ENCODE data around the gene FBXO21.

Gene FBXO21, protein sequence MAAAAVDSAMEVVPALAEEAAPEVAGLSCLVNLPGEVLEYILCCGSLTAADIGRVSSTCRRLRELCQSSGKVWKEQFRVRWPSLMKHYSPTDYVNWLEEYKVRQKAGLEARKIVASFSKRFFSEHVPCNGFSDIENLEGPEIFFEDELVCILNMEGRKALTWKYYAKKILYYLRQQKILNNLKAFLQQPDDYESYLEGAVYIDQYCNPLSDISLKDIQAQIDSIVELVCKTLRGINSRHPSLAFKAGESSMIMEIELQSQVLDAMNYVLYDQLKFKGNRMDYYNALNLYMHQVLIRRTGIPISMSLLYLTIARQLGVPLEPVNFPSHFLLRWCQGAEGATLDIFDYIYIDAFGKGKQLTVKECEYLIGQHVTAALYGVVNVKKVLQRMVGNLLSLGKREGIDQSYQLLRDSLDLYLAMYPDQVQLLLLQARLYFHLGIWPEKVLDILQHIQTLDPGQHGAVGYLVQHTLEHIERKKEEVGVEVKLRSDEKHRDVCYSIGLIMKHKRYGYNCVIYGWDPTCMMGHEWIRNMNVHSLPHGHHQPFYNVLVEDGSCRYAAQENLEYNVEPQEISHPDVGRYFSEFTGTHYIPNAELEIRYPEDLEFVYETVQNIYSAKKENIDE
- total RNA-seq = 56.2 to 61.0 (median 59.3) reads per million in 3 donors

DNA sequence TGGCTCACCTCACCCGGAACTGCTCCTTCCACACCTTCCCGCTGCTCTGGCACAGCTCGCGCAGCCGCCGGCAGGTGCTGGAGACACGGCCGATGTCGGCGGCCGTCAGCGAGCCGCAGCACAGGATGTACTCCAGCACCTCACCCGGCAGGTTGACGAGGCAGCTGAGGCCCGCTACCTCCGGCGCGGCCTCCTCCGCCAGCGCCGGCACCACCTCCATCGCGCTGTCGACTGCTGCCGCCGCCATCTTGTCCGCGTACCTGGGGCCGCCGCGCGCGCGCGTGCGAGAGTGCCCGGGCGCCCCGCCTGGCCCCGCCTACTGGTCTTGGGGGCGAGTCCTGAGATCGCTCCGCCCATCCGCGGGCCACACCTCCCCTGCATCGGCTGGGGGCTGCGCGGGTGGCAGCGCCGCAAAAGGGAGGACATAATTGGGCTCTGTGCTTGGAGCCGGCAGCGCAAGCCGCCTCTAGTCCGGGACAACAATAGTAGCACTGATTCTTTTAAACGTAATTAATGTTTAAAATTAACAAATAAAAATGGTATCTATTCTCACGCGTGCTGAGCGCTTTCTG, at the start of gene FBXO21:
Gene FBXO21 (minus strand): TSS at position 261 of the 572 bp plus-strand sequence. CDS start 14 bp downstream, at position 247.
- peaks cover 16% of the 10 kb centered on the region for H3K4me1 ChIP-seq (ENCODE audit: control insufficient read depth, insufficient read depth, low read length, poor library complexity, severe bottlenecking)
- peak within 1 kb of the TSS; percentile 72 for H3K4me3 ChIP-seq (ENCODE audit: insufficient read depth, low read depth, low read length, poor library complexity, severe bottlenecking)
- no peaks in the 10 kb centered on the region for H3K9me3 ChIP-seq (ENCODE audit: control insufficient read depth, low read length)
- peaks cover under 1% of the 10 kb centered on the region for H3K36me3 ChIP-seq (ENCODE audit: control insufficient read depth, insufficient read depth, low read length)
- H3K27me3 ChIP-seq (replicated peaks; ENCODE audit: control insufficient read depth, insufficient read depth, low read length, poor library complexity, severe bottlenecking) = no peaks in the 10 kb centered on the region
- H3K27ac ChIP-seq (ENCODE audit: insufficient read depth, low read length, poor library complexity, severe bottlenecking) = peak within 1 kb of the TSS; percentile 75
- peak; percentile 86 to 90 (median 87) for DNase-seq

DNA sequence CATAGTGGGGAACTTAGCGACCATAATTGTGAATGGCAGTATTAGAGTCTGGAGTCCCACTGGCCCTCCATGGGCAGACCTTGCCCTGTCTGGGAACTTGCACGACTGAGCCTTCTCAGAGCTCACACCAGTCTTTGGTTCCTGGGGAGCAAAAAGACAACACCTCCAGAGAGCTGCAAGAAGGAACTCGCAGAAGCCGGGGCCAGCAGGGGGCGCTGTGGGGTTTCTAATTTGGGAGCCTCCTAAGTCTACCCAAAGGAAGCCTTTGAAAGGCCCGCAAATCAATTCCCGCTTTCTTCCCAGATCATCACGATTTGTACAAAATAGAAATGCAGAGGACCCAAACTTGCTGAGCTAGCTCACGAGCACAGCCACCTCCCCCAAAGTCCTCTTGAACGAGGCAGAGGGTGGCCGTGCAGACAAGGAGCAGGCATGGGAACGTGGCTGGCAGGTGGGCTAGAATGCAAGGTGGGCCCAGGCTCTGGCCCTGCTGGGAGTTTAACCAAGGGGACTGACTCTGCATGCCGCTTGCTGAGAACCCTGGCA, 46.3 kb upstream of the FBXO21 start:
- H3K27me3 ChIP-seq (replicated peaks; ENCODE audit: control insufficient read depth, insufficient read depth, low read length, poor library complexity, severe bottlenecking) = peaks cover 7% of the 10 kb centered on the region
- H3K4me3 ChIP-seq (ENCODE audit: insufficient read depth, low read depth, low read length, poor library complexity, severe bottlenecking) = no peak overlapping the region
- H3K27ac ChIP-seq (ENCODE audit: insufficient read depth, low read length, poor library complexity, severe bottlenecking) = no peak overlapping the region
- DNase-seq = peak; percentile 4 to 46 (median 27)
- H3K36me3 ChIP-seq (ENCODE audit: control insufficient read depth, insufficient read depth, low read length) = no peaks in the 10 kb centered on the region
- no peaks in the 10 kb centered on the region for H3K4me1 ChIP-seq (ENCODE audit: control insufficient read depth, insufficient read depth, low read length, poor library complexity, severe bottlenecking)
- no peaks in the 10 kb centered on the region for H3K9me3 ChIP-seq (ENCODE audit: control insufficient read depth, low read length)

DNA sequence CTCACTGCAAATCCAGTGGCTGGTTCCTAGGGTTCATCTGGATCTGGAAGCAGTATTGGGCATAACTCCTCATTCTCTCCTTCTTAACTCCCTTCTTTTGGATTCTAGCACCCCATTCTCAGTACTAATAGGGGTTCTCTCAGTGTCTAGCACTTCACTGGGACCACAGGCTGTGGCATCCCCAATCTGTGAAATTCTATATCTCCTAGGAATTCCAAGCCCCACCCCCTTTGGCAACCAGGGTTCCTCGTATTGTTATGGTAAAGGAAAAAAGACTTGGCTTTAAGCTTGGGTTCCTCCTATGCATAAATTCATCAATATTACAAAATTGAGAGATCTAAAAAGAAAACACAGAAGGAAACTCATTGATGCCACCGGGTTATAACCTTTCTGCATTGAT, 45.0 kb upstream of the FBXO21 start:
- no peaks in the 10 kb centered on the region for H3K4me1 ChIP-seq (ENCODE audit: control insufficient read depth, insufficient read depth, low read length, poor library complexity, severe bottlenecking)
- H3K27me3 ChIP-seq (replicated peaks; ENCODE audit: control insufficient read depth, insufficient read depth, low read length, poor library complexity, severe bottlenecking) = peaks cover 7% of the 10 kb centered on the region
- no peak overlapping the region for H3K27ac ChIP-seq (ENCODE audit: insufficient read depth, low read length, poor library complexity, severe bottlenecking)
- H3K4me3 ChIP-seq (ENCODE audit: insufficient read depth, low read depth, low read length, poor library complexity, severe bottlenecking) = no peak overlapping the region
- DNase-seq = no peak
- no peaks in the 10 kb centered on the region for H3K9me3 ChIP-seq (ENCODE audit: control insufficient read depth, low read length)
- H3K36me3 ChIP-seq (ENCODE audit: control insufficient read depth, insufficient read depth, low read length) = no peaks in the 10 kb centered on the region

DNA sequence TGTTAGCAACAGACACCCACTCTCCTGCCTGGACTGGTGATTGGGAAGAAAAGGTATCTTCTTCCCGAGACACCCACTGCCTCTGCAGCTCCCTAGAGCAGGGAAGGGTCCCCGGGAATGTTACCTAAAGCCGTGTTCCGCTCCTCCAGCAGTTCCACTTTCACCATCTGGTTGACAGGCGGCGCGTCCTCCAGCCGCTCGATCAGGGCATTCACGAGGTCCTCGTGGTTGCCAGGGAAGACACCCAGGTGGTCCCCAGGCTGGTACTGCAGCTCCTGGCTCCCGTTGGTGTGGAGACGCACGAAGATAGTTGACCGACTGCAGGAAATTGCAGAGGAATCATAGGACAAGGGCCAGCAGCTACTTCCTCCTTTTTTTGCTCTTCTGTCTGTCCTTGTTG, 44.2 kb upstream of the FBXO21 start:
- no peaks in the 10 kb centered on the region for H3K9me3 ChIP-seq (ENCODE audit: control insufficient read depth, low read length)
- H3K4me1 ChIP-seq (ENCODE audit: control insufficient read depth, insufficient read depth, low read length, poor library complexity, severe bottlenecking) = no peaks in the 10 kb centered on the region
- H3K4me3 ChIP-seq (ENCODE audit: insufficient read depth, low read depth, low read length, poor library complexity, severe bottlenecking) = no peak overlapping the region
- DNase-seq = no peak
- H3K27me3 ChIP-seq (replicated peaks; ENCODE audit: control insufficient read depth, insufficient read depth, low read length, poor library complexity, severe bottlenecking) = peaks cover 7% of the 10 kb centered on the region
- no peak overlapping the region for H3K27ac ChIP-seq (ENCODE audit: insufficient read depth, low read length, poor library complexity, severe bottlenecking)
- no peaks in the 10 kb centered on the region for H3K36me3 ChIP-seq (ENCODE audit: control insufficient read depth, insufficient read depth, low read length)

DNA sequence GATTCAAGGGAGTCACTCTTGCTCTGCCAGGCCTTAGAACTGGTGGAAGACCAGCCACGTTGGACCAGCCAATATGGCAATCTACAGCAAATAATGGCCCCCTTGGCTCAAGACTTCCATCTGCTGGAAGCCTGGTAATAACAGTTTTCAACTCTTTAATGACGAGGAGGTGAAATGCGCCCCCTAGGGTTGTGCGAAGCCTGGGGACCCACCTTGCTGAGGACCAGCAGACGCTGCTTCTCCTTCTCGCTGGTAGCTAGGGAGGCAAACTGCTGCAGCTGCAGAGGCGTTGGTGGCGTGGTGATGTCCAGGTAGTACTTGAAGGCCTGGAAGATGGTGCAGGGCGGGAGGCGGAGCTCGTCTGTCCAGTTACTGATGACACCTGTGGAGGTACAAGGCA, 41.5 kb upstream of the FBXO21 start:
- Histone ChIP-seq H3K27ac (ENCODE audit: insufficient read depth, low read length, poor library complexity, severe bottlenecking) (no peak overlapping the region), H3K9me3 (ENCODE audit: control insufficient read depth, low read length) (no peaks in the 10 kb centered on the region), H3K4me1 (ENCODE audit: control insufficient read depth, insufficient read depth, low read length, poor library complexity, severe bottlenecking) (no peaks in the 10 kb centered on the region), H3K4me3 (ENCODE audit: insufficient read depth, low read depth, low read length, poor library complexity, severe bottlenecking) (no peak overlapping the region), H3K36me3 (ENCODE audit: control insufficient read depth, insufficient read depth, low read length) (no peaks in the 10 kb centered on the region), H3K27me3 (replicated peaks; ENCODE audit: control insufficient read depth, insufficient read depth, low read length, poor library complexity, severe bottlenecking) (peaks cover 7% of the 10 kb centered on the region)
- no peak for DNase-seq

DNA sequence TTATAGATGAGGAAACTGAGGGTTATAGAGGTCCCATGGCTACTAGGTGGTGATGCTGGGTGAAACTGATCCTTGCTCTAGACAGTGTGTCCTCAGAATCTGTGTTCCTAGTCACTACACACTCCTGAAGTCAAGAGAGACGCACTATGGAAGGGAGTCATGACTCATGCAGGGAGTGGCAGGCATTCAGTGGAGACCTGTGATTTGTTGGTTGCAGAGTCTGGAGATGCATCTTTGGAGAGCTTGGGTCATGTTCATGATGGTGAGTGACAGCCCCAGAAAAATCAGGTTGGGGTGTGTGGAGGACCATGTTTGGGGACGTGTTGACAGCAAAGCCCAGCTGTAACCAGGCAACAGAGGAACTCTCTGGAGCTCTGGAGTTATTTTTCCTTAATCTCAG, 38.0 kb upstream of the FBXO21 start:
- Histone ChIP-seq H3K27ac (ENCODE audit: insufficient read depth, low read length, poor library complexity, severe bottlenecking) (no peak overlapping the region), H3K4me3 (ENCODE audit: insufficient read depth, low read depth, low read length, poor library complexity, severe bottlenecking) (no peak overlapping the region), H3K9me3 (ENCODE audit: control insufficient read depth, low read length) (no peaks in the 10 kb centered on the region), H3K36me3 (ENCODE audit: control insufficient read depth, insufficient read depth, low read length) (no peaks in the 10 kb centered on the region), H3K4me1 (ENCODE audit: control insufficient read depth, insufficient read depth, low read length, poor library complexity, severe bottlenecking) (no peaks in the 10 kb centered on the region), H3K27me3 (replicated peaks; ENCODE audit: control insufficient read depth, insufficient read depth, low read length, poor library complexity, severe bottlenecking) (no peaks in the 10 kb centered on the region)
- DNase-seq = no peak

DNA sequence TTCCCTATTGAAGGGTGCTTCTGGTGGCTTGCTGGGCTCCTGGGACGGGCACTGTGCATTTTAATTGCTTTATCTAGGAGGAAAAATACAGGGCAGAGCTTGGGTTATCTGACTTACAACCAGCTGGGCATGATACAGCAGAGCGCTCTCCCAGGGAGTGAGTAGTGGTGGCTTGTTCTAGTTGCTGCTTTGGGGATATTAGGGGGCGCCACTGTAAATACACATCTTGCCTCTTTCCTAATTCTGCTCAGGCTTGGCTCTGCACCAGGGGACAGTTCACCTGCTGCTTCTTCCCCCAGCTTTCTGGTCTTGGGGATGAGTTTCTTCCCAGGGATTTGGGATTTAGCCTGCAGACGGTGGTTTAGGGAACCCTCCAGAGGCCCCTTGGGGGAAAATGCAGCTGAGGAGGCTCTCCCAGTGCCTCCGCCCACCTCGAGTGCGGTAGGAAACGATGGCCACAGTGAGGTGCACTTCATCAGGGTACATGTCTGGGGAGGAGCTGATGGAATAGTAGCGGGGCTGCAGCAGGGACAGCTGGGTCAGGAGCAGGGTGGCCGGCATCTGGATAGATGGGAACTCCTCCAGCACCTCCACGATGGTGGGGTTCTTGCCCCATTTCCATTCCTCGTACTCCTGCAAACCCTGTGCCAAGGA, 36.9 kb upstream of the FBXO21 start:
- Histone ChIP-seq H3K4me3 (ENCODE audit: insufficient read depth, low read depth, low read length, poor library complexity, severe bottlenecking) (no peak overlapping the region), H3K27me3 (replicated peaks; ENCODE audit: control insufficient read depth, insufficient read depth, low read length, poor library complexity, severe bottlenecking) (no peaks in the 10 kb centered on the region), H3K9me3 (ENCODE audit: control insufficient read depth, low read length) (no peaks in the 10 kb centered on the region), H3K27ac (ENCODE audit: insufficient read depth, low read length, poor library complexity, severe bottlenecking) (no peak overlapping the region), H3K36me3 (ENCODE audit: control insufficient read depth, insufficient read depth, low read length) (no peaks in the 10 kb centered on the region), H3K4me1 (ENCODE audit: control insufficient read depth, insufficient read depth, low read length, poor library complexity, severe bottlenecking) (no peaks in the 10 kb centered on the region)
- DNase-seq = no peak

DNA sequence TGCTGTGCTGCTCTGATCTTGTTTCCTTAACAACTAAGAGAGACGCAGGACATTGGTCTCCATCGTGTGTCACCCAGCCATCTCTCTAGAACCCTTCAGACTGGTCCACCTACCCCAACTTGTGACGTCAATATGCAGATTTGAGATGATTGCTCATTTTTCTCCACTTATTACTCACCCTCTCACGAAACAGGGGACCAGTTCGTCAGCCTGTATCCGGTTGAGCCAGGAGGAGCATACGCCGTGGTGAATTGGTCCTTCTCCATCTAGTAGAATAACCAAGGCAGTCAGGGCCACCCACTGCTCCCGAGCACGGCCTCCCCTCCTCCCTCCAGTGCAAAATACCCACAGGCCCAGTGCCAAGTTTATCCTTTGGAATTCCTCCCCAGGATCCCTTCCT, 36.2 kb upstream of the FBXO21 start:
- Histone ChIP-seq H3K27ac (ENCODE audit: insufficient read depth, low read length, poor library complexity, severe bottlenecking) (no peak overlapping the region), H3K9me3 (ENCODE audit: control insufficient read depth, low read length) (no peaks in the 10 kb centered on the region), H3K27me3 (replicated peaks; ENCODE audit: control insufficient read depth, insufficient read depth, low read length, poor library complexity, severe bottlenecking) (no peaks in the 10 kb centered on the region), H3K4me3 (ENCODE audit: insufficient read depth, low read depth, low read length, poor library complexity, severe bottlenecking) (no peak overlapping the region), H3K36me3 (ENCODE audit: control insufficient read depth, insufficient read depth, low read length) (no peaks in the 10 kb centered on the region), H3K4me1 (ENCODE audit: control insufficient read depth, insufficient read depth, low read length, poor library complexity, severe bottlenecking) (no peaks in the 10 kb centered on the region)
- DNase-seq = no peak

DNA sequence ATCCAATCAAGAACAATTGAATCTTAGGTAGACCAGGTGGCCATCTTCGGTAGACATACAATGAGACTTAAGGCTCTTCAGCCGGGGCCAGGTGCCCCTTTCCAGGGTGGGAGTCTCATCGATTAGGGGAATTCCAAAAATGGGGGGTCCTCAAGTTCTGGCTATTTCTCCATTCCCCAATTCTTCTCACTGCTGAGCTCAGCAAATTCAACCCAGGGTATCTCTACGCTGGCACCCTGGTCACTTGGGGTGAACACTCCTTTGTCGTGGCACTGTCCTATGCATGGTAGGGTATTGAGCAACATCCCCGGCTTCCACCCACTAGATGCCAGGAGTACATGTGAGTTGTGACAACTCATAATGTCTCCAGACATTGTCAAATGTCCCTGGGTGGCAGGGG, 34.9 kb upstream of the FBXO21 start:
- no peaks in the 10 kb centered on the region for H3K36me3 ChIP-seq (ENCODE audit: control insufficient read depth, insufficient read depth, low read length)
- no peak overlapping the region for H3K27ac ChIP-seq (ENCODE audit: insufficient read depth, low read length, poor library complexity, severe bottlenecking)
- DNase-seq = no peak
- H3K9me3 ChIP-seq (ENCODE audit: control insufficient read depth, low read length) = no peaks in the 10 kb centered on the region
- no peaks in the 10 kb centered on the region for H3K4me1 ChIP-seq (ENCODE audit: control insufficient read depth, insufficient read depth, low read length, poor library complexity, severe bottlenecking)
- H3K27me3 ChIP-seq (replicated peaks; ENCODE audit: control insufficient read depth, insufficient read depth, low read length, poor library complexity, severe bottlenecking) = no peaks in the 10 kb centered on the region
- no peak overlapping the region for H3K4me3 ChIP-seq (ENCODE audit: insufficient read depth, low read depth, low read length, poor library complexity, severe bottlenecking)
